Ammon's horn (tissue), 1 donor: ENCODE results near the gene ELFN1.

Experiments used
- DNase-seq: peaks from one replicate; pipeline ENCODE4 v3.0.0-alpha.2; 2016; ENCODE audit warnings: low spot score

The ELFN1 gene

DNA sequence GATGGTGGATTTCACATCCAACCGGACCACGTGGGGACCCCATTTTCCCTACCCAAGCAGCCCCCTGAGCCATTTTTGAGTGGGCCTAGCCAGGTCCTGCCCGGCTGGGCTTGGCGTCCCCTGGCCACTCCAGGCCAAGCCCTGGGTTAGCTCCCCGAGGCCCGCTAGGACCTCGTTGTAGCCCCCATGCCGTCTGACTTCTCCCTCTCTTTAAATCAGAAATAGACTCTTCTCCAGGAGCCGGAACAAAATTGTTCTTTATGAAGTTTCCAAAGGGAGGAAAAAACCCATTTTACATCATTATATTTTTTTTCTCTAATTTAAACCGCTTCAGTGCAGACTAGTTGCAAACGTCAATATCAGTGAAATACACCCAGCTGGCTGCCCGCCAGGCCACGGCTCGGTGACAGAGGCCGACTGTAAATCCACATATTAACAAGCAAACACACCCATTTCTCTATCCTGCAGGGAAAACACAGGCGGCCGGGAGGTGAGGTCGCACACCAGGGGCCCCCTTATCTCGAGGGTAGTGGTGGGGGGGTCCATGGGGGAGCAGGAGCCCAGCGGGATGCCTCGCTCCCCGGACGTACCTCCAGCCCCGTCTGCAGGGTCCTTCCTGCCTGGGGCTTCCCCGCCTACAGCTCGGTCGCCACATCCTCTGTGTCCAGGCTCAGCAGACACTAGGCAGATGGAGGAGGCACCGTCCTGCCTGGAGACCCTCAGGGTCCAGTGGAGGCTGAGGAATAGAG lies 72.7 kb downstream of the ELFN1 start:
- DNase-seq: no peak

DNA sequence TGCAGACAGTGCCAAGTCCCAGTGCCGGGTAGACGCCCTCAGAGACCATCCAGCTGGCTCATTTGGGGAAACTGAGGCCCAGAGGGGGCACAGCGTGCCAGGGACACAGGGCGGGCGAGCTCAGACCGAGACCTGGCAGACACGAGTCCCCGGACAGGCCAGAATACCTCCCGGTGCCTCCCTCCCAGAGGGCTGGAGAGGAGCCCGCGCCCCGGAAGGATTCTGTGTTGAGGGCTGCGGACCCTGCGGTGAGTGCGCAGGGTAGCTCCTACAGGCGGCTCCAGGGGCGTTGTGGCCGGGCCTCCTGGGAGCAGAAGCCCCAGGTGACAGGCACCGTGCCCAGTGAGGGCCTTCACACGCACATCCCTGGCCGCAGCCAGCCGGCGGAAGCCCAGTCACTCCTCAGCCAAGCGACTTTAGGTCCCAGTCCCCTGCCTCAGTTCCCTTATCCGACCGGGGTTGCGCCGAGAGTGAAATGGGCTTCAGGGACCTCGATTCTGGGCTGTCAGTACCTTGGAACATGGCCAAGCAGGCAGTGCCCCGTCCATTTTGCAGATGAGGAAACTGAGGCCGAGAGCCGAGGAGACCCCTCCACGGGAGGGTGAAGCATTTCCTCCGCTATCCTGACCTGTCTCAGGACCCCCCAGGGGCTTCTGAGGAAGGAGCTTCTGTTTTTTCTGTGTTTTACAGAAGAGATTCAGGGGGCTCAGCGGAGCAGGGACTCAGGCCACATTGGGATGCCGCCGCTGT lies 73.6 kb downstream of the ELFN1 start:
- no peak for DNase-seq

DNA sequence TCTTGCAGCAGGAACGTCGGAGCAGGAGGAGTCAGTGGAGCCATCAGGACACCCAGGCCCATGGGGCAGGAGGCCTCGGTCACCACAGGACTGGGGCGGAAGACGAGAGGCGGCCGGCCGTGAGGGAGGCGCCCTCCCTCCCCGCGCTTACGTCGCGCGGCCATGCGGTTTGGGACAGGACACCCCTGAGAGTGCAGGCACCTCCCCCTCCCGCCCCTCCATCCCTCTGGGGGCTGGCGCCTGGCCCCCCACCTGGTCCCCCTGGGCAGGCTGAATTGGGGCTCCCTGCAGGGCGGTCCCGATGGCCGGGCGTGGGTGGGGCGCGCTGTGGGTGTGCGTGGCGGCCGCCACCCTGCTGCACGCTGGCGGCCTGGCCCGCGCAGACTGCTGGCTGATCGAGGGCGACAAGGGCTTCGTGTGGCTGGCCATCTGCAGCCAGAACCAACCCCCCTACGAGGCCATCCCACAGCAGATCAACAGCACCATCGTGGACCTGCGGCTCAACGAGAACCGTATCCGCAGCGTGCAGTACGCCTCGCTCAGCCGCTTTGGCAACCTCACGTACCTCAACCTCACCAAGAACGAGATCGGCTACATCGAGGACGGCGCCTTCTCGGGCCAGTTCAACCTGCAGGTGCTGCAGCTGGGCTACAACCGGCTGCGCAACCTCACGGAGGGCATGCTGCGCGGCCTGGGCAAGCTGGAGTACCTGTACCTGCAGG lies 74.4 kb downstream of the ELFN1 start:
- DNase-seq: no peak

DNA sequence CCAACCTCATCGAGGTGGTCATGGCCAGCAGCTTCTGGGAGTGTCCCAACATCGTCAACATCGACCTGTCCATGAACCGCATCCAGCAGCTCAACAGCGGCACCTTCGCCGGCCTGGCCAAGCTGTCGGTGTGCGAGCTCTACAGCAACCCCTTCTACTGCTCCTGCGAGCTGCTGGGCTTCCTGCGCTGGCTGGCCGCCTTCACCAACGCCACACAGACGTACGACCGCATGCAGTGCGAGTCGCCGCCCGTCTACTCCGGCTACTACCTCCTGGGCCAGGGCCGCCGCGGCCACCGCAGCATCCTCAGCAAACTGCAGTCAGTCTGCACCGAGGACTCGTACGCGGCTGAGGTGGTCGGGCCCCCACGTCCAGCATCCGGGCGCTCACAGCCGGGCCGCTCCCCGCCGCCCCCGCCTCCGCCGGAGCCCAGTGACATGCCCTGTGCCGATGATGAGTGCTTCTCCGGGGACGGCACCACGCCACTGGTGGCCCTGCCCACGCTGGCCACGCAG lies 75.0 kb downstream of the ELFN1 start:
- DNase-seq: no peak

DNA sequence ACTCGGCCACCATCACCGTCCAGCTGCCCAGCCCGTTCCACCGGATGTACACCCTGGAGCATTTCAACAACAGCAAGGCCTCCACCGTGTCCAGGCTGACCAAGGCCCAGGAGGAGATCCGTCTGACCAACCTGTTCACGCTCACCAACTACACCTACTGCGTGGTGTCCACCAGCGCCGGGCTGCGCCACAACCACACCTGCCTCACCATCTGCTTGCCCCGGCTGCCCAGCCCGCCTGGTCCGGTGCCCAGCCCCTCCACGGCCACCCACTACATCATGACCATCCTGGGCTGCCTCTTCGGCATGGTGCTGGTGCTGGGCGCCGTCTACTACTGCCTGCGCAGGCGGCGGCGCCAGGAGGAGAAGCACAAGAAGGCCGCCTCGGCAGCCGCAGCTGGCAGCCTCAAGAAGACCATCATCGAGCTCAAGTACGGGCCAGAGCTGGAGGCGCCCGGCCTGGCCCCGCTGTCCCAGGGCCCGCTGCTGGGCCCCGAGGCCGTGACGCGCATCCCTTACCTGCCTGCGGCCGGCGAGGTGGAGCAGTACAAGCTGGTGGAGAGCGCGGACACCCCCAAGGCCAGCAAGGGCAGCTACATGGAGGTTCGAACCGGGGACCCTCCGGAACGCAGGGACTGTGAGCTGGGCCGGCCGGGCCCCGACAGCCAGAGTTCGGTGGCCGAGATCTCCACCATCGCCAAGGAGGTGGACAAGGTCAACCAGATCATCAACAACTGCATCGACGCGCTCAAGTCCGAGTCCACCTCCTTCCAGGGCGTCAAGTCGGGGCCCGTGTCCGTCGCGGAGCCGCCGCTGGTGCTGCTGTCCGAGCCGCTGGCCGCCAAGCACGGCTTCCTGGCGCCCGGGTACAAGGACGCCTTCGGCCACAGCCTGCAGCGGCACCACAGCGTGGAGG lies 75.8 kb downstream of the ELFN1 start:
- no peak for DNase-seq

DNA sequence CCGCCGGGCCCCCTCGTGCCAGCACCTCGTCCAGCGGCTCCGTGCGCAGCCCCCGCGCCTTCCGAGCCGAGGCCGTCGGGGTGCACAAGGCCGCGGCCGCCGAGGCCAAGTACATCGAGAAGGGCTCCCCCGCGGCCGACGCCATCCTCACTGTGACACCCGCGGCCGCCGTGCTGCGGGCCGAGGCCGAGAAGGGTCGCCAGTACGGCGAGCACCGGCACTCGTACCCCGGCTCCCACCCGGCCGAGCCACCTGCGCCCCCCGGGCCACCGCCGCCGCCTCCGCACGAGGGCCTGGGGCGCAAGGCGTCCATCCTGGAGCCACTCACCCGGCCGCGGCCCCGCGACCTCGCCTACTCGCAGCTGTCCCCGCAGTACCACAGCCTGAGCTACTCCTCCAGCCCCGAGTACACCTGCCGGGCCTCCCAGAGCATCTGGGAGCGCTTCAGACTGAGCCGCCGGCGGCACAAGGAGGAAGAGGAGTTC lies 76.5 kb downstream of the ELFN1 start:
- DNase-seq: no peak

DNA sequence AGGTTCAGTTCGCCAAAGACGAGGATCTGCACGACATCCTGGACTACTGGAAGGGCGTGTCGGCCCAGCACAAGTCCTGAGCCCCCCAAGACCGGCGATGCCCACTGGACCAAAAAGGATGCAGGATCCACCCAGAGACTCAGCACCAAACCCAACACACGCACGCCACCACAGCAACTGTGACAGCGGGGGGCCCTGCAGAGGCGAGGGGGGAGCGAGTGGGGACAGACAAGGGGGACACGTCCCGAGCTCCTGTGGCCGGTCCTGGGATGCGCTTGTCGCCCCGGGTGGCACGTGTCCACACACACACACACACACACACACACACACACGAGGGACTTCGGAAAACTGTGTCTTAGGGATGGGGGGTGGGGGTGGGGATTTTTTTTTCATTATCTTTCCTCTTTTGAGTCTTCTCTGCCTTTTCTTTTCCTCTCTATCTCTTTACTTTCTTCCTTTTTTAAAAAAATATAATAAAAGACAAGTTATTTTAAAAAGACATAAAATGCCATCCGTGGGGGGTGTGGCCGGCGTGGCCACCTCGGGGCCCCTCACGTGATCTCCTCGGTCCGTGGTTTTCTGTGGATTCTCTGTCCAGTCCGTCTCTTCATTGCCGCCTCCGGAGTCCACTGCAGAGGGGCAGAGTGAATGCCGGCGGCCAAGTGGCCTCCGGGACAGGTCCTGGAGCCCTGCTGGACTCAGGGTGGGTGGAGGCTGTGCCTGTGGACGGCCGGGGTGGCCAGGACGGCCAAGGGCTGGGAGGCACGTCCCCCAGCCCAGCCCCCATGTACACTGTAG lies 77.1 kb downstream of the ELFN1 start:
- no peak for DNase-seq

DNA sequence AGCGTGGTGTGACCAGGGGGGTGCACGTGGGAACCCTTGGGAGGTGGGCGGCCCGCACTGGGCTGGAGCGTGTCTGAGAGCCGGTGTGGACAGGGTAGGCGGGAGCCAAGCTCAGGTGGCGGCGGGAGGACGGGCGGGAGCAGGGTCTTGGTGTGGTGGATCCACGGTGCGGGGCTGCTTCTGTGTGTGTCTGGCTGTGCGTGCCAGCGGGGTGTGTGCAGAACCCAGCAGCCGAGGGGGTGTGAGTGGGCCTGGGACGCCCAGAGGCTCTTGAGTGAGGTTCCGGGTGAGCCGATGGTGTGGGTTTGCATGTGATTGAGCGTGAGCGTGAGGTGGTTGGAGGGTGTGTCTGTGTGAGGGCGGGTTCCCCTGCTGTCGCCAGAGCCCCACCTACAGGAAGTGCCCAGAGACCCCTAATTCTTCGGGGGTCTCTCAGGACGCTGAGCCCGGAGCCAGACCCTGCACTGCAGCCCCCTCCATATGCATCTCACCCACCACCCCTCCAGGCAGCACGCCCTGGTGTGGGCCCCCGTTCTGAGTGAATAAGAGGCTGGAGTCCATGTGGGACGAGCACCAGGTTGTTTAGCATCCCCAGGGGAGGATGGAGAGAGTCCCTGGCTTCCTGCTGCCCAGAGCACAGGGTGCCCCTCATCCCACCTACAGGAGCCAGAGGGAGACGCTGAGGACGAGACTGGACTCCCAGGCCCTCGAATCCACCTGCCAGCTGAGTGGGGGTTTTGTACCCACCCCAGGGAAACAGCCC lies 78.2 kb downstream of the ELFN1 start:
- DNase-seq: no peak

DNA sequence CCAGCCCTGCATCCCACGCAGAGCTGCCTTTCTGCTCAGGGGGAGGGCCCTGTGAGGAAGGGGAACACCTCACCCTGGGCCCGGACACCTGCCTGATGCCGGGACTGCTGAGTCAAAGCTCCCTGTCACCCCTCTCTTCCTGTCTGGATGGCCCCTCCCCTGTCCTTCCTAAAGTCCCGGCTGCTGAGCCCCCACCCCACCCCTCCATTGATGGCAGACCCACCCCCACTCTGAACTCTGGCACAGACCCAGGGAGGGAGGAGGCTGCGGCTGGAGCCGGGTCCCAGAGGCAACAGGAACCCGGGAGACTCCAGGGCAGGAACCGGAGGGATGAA lies 78.7 kb downstream of the ELFN1 start:
- no peak for DNase-seq

DNA sequence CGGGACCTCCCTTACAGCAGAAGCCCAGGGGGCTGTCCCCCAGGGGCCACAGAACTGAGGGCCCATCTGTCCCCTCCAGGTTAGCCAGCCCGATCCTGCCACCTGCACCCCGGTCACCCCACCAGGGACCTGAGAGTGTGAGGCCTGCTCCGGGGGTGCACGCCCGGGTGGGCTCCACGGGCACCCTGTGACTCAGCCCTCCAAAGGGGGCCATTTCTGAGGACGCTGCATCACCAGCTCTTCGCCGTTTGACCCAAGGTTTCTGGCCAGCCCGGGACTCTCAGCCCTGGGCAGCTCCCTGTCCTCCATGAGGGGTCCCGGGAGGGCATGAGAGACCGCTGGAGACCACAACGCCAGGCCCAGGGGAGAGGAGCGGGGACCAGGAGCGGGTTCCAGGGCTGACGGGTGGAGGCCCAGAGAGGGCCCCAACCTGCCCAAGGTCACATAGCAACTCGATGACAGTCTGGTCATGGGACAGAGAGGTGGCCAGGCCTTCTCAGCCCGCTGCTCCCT lies 79.3 kb downstream of the ELFN1 start:
- no peak for DNase-seq

DNA sequence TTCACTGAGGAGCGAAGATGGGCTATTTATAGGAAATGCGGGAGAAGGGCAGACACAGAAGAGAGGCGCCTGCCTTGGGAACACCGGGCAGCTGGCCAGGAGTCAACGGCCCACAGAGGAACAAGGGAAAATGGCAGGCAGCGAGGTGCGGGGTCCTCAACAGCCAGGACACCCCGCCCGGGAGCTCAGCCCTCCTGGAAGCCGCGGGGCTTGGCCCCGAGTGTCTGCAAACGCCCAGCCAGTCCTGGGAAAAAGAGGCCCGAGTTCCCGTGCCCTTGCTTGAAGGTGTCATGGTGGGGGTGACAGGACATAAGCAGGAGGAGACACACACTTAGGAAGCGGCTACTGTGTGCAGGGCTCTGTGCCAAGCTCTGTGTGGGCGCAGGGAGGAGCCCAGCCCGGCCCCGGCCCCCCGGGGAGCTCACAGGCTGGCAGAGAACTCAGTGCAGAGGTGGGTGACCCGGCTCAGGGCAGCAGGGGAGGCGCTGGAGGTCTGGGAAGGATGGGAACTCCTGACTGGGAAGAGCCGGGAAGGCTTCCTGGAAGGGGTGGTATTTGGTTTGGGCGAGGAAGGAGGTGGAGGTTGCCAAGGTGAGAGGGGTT lies 79.9 kb downstream of the ELFN1 start:
- no peak for DNase-seq

DNA sequence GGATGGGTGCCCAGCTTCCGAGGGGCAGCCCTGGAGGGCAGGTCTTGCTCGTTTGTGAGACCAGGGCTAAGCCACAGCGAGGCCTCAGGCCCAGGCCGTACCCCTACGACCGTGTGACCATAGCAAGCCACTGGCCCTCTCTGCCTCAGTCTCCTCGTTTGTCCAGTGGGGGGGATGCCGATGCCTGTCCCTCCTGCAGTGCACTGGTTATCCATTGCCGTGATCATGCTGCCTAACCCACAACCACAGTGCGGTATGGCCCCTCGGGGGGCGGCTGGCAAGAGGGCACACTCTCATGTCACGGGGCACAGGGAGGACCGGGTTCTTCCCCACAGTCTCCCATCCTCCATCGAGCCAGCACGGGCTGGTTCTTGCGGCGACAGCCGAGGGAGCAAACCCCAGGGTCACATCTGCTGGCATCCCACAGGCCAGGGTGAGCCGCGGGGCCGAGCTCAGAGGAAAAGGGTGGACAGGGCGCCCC lies 80.5 kb downstream of the ELFN1 start:
- DNase-seq: no peak

DNA sequence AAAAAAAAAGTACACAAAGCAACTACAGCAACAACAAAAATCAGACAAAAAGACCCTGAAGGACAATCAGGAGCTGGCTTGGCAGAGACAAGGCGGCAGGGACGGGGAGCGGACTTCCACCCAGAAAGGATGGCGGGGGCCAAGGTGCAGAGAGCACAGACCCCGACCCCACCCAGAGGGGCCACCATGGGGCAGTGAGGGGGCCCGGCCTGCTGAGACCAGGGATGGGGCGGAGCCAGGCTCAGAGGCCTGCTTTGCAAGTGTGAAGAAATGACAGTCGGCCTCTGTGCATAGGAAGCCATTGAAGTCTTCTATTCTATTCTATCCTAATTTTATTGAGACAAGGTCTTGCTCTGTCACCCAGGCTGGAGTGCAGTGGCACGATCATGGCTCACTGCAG lies 82.0 kb downstream of the ELFN1 start:
- no peak for DNase-seq

DNA sequence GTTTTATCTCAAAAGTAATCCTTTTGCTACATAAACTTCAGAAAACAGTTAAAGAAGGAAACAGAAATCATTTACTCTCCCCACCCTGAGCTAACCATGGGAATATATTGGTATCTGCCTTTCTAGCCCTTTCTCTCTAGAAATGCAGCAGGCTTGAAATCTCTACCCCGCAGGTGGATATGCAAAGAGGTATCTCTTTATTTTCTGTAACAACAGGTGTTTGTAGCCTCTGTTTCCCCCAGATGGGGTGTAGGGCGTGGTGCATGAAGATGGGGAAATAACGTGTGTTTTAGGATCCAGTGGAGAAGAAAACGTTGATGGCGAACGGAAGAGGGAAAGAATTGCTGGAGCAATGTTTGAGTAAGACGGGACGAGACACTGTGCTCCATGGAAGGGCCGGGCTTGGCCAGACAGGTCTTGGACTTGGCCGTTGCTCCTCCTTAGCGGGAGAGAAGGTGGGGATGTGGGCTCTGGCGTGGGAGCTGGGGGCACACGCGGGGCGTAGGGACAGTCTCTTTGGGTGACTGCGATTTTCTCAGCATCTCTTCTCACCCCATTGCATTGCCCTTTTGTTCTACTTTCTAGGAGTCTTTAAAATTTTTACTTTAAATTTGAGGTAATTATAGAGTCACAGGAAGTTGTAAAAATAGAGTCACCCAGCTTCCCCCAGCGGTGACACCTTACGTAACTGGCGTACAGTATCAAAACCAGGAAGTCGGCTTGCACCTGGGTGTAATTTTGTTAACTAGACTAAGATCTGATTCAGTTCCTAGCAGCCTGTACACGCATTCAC lies 82.9 kb downstream of the ELFN1 start:
- DNase-seq: no peak

DNA sequence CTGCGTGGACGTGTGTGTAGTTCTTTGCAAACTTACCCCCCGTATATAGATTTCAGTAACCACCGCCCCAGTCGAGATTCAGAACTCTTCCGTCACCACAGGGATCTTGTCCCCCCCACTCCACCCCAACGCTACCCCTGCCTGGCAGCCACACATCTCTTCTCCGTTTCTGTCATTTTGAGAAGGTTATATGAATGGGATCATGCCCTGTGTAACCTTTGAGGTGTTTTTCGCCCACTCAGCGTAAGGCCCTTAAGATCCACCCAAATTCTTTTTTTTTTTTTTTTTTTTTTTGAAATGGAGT lies 83.4 kb downstream of the ELFN1 start:
- DNase-seq: no peak

DNA sequence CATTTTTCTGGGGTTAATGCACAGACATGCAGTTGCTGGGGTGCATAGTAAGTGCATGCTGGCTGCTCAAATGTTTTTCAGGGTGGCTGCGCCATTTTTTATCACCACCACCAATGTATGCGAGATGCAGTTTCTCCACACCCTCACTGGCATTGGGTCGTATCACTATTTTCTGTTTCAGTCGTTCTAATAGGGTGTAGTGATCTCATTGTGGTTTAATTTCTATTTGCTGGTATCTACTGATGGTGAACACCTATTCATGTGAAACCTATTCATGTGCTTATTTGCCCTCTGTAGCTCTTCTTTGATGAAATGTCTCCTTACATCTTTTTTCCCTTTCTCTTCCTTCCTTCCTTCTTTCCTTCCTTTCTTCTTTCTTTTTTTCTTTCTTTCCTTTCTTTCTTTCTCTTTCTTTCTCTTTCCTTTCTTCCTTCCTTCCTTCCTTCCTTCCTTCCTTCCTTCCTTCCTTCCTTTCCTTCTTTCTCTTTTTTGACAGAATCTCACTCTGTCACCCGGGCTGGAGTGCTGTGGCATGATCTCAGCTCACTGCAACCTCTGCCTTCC lies 84.3 kb downstream of the ELFN1 start:
- DNase-seq: no peak

DNA sequence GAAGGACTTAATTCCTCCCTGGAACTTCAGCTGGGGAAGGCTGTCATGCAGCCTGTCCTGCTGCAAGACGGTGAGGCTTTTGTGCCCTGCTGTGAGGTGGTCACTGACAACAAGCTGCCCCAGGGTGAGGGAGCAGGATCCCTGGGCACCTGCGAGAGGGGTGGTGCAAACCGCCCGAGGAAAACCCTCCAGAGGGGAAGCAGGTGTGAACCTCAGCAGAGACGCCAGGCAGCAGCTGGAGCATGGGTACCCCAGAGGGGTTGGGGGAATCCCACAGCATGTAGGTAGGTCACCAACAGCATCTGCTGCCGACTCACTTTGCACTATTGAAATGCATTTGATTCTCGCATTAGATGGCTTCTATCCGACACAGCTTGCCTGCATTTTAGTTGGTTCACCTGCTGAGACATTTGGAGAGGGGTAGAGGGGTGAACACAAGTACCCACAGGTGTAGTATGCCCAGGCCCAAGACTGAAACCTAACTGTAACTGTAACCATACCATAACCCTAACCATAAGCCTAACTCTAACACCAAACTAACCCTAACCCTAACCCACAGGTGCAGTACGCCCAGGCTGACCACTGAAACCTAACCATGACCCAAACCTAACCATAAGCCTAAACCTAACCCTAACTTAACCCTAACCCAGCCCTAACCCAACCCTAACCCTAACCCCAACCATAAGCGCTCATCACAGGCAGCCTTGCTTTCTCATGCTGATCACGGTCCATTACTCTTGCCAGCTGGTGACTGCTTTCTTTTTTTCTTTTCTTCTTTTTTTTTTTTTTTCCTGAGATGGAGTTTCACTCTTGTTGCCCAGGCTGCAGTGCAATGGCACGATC lies 85.9 kb downstream of the ELFN1 start:
- DNase-seq: no peak
